ENCODE data around the gene TMEM86B. TPM values are rescaled to one million over a fixed set of nuclear protein-coding genes. Genes with fewer than 3 reads are reported as not detected.

Gene TMEM86B
- polyA plus RNA-seq, 1 of the 3 experiments (the other 2 are of a cell fraction), result 3.0 TPM

DNA sequence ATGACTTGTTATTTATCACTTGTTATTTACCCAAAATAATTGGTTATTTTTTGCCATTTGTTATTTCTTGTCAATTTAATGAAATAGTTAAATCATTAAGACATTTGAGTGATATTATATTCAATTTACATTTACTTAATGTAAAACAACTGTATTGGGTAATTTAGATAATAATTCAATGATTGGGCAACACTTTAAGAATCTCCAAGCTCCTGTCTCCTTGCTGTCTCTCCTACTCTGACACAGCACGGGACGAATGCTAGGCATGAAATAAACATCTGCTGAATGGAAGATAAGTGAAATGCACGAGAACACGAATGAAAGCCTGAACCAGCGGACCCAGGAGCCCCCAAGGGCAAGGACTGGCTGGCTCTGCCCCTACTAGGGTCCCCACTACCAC is 36.0 kb upstream of the TMEM86B start:
- Histone ChIP-seq H2AFZ (ENCODE audit: low read depth) (no peak overlapping the region), H3K4me2 (no peak overlapping the region), H4K20me1 (ENCODE audit: insufficient read depth) (no peaks in the 10 kb centered on the region), H3K27me3 (ENCODE audit: insufficient read depth) (no peaks in the 10 kb centered on the region), H3K4me1 (ENCODE audit: control insufficient read depth in 1 of 2, insufficient read depth in 2 of 2, low read depth in 1 of 2, low read length in 1 of 2) (peaks cover 4 to 5% of the 10 kb centered on the region in 2 experiments; a peak in 3 of 4 replicates), H3K4me3 (ENCODE audit: low read depth in 2 of 2, low read length in 1 of 2) (no peak overlapping the region), H3K9me3 (no peaks in the 10 kb centered on the region), H3K79me2 (ENCODE audit: insufficient read depth) (no peaks in the 10 kb centered on the region; the same call in 1 of the 2 replicates), H3K9ac (no peak overlapping the region), H3K36me3 (replicated peaks in 1 of 2; ENCODE audit: control insufficient read depth in 1 of 2, insufficient read depth in 2 of 2, low read length in 1 of 2) (peaks cover 2 to 4% of the 10 kb centered on the region in 2 experiments), H3F3A (replicated peaks; ENCODE audit: insufficient read depth) (peaks cover 2% of the 10 kb centered on the region), H3K9me2 (no peaks in the 10 kb centered on the region), H3K27ac (ENCODE audit: low read depth in 2 of 2, low read length in 1 of 2) (no peak overlapping the region)
- CTCF ChIA-PET, result interaction anchor here (1.5 kb wide), 1 partner anchor 203 kb away, joined by 5 read pairs; no protein-coding TSS in a partner anchor
- DNase-seq, result no peak
- WGBS (ENCODE audit: low lambda C conversion rate), result 87% methylated on average over 5 of the region's 5 CpGs
- POLR2A ChIA-PET, result no interaction called here
- TF ChIP-seq, protein P1, sequence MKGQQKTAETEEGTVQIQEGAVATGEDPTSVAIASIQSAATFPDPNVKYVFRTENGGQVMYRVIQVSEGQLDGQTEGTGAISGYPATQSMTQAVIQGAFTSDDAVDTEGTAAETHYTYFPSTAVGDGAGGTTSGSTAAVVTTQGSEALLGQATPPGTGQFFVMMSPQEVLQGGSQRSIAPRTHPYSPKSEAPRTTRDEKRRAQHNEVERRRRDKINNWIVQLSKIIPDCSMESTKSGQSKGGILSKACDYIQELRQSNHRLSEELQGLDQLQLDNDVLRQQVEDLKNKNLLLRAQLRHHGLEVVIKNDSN (IDR thresholded peaks at IDR 0.05; ENCODE audit: borderline replicate concordance, low read depth), result no peak
- TF ChIP-seq TEAD4 (IDR thresholded peaks at IDR 0.05; ENCODE audit: borderline replicate concordance, insufficient read depth) (no peak), EZH2phosphoT487 (IDR thresholded peaks at IDR 0.05; ENCODE audit: borderline replicate concordance, low read depth) (no peak), NRF1 (IDR thresholded peaks at IDR 0.05; ENCODE audit: low read depth, low read length) (no peak), TCF12 (IDR thresholded peaks at IDR 0.05) (no peak), YY1 (IDR thresholded peaks at IDR 0.05; ENCODE audit: low read depth) (no peak), CHD2 (IDR thresholded peaks at IDR 0.05; ENCODE audit: low read length, partially characterized antibody) (no peak), FOSL2 (IDR thresholded peaks at IDR 0.05; ENCODE audit: borderline replicate concordance, low read depth) (no peak), RCOR1 (IDR thresholded peaks at IDR 0.05; ENCODE audit: low read length) (no peak), SIN3A (IDR thresholded peaks at IDR 0.05; ENCODE audit: borderline replicate concordance, low read depth, low read length) (no peak), EP300 (IDR thresholded peaks at IDR 0.05; ENCODE audit: borderline replicate concordance in 1 of 2, low read depth in 1 of 2, low read length in 1 of 2) (no peak)
- TF ChIP-seq, protein P2, sequence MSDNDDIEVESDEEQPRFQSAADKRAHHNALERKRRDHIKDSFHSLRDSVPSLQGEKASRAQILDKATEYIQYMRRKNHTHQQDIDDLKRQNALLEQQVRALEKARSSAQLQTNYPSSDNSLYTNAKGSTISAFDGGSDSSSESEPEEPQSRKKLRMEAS (IDR thresholded peaks at IDR 0.05; ENCODE audit: low read depth), result no peak
- TF ChIP-seq, protein P3, sequence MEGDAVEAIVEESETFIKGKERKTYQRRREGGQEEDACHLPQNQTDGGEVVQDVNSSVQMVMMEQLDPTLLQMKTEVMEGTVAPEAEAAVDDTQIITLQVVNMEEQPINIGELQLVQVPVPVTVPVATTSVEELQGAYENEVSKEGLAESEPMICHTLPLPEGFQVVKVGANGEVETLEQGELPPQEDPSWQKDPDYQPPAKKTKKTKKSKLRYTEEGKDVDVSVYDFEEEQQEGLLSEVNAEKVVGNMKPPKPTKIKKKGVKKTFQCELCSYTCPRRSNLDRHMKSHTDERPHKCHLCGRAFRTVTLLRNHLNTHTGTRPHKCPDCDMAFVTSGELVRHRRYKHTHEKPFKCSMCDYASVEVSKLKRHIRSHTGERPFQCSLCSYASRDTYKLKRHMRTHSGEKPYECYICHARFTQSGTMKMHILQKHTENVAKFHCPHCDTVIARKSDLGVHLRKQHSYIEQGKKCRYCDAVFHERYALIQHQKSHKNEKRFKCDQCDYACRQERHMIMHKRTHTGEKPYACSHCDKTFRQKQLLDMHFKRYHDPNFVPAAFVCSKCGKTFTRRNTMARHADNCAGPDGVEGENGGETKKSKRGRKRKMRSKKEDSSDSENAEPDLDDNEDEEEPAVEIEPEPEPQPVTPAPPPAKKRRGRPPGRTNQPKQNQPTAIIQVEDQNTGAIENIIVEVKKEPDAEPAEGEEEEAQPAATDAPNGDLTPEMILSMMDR (IDR thresholded peaks at IDR 0.05), result no peak
- TF ChIP-seq, protein P4, sequence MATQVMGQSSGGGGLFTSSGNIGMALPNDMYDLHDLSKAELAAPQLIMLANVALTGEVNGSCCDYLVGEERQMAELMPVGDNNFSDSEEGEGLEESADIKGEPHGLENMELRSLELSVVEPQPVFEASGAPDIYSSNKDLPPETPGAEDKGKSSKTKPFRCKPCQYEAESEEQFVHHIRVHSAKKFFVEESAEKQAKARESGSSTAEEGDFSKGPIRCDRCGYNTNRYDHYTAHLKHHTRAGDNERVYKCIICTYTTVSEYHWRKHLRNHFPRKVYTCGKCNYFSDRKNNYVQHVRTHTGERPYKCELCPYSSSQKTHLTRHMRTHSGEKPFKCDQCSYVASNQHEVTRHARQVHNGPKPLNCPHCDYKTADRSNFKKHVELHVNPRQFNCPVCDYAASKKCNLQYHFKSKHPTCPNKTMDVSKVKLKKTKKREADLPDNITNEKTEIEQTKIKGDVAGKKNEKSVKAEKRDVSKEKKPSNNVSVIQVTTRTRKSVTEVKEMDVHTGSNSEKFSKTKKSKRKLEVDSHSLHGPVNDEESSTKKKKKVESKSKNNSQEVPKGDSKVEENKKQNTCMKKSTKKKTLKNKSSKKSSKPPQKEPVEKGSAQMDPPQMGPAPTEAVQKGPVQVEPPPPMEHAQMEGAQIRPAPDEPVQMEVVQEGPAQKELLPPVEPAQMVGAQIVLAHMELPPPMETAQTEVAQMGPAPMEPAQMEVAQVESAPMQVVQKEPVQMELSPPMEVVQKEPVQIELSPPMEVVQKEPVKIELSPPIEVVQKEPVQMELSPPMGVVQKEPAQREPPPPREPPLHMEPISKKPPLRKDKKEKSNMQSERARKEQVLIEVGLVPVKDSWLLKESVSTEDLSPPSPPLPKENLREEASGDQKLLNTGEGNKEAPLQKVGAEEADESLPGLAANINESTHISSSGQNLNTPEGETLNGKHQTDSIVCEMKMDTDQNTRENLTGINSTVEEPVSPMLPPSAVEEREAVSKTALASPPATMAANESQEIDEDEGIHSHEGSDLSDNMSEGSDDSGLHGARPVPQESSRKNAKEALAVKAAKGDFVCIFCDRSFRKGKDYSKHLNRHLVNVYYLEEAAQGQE (IDR thresholded peaks at IDR 0.05; ENCODE audit: low read depth, low read length), result no peak
- TF ChIP-seq, protein P5, sequence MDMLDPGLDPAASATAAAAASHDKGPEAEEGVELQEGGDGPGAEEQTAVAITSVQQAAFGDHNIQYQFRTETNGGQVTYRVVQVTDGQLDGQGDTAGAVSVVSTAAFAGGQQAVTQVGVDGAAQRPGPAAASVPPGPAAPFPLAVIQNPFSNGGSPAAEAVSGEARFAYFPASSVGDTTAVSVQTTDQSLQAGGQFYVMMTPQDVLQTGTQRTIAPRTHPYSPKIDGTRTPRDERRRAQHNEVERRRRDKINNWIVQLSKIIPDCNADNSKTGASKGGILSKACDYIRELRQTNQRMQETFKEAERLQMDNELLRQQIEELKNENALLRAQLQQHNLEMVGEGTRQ (IDR thresholded peaks at IDR 0.05; ENCODE audit: borderline replicate concordance, low read depth, low read length), result no peak
